Endothelial cell of umbilical vein (primary cell): ENCODE results near the gene TNFAIP8L1. TPM values are rescaled to one million over a fixed set of nuclear protein-coding genes. Genes with fewer than 3 reads are reported as not detected.

ENCODE experiments used
- BruUV-seq: library from RNA; stranded (reverse); fragments of 400-500 nt; replicated peaks from 2 replicates; lab custom pipeline; 2021; lab: Mats Ljungman, UMichigan
- CTCF ChIA-PET: fragments of 300-600, 350-600 bp; sonication (Branson Sonifier 250); formaldehyde crosslinking; loops from one replicate; lab custom pipeline; 2021; ENCODE audit warnings: antibody characterized with exemption, inconsistent platforms; lab: Charles Lee
- POLR2A ChIA-PET: fragments of 300-600, 350-600 bp; sonication (Branson Sonifier 250); formaldehyde crosslinking; loops from one replicate; lab custom pipeline; 2021; ENCODE audit warnings: antibody characterized with exemption, inconsistent platforms; lab: Charles Lee
- DNase-seq: peaks from one replicate; pipeline ENCODE4 v3.0.0-alpha.2; 2011; ENCODE audit warnings: low read depth, low spot score
- FAIRE-seq: peaks from 2 replicates; lab custom pipeline; 2011; peaks lifted over from hg19 to GRCh38; lab: Jason Lieb, UNC
- H2AFZ ChIP-seq: 2 replicates; pipeline ENCODE4 v1.6.0; 2012; ENCODE audit warnings: low read depth, low read length, control low read depth, inconsistent platforms
- H3K27ac ChIP-seq: 2 replicates; pipeline ENCODE4 v1.5.1; 2011; ENCODE audit warnings: low read depth, mild to moderate bottlenecking, control low read depth, low read length, moderate library complexity; ENCODE audit not compliant: insufficient read depth
- H3K27me3 ChIP-seq, 2 experiments: 2 replicates each; pipeline versions ENCODE4 v1.6.0 to v1.6.1; 2011; ENCODE audit warnings: low read length in 2 of 2, mixed read lengths in 1 of 2; ENCODE audit not compliant: control insufficient read depth in 2 of 2, insufficient read depth in 2 of 2
- H3K36me3 ChIP-seq, 2 experiments: 2 replicates in 1 of 2; 3 replicates in 1 of 2; pipeline ENCODE4 v1.5.1; 2011; ENCODE audit warnings: low read length in 2 of 2, mild to moderate bottlenecking in 1 of 2, moderate library complexity in 1 of 2; ENCODE audit not compliant: control insufficient read depth in 2 of 2, insufficient read depth in 2 of 2; ENCODE audit errors: extremely low read depth in 1 of 2
- H3K4me1 ChIP-seq: 3 replicates; pipeline ENCODE4 v1.5.1; 2011; ENCODE audit warnings: mild to moderate bottlenecking, low read length; ENCODE audit not compliant: control insufficient read depth, insufficient read depth; ENCODE audit errors: extremely low read depth
- H3K4me2 ChIP-seq: 2 replicates; pipeline ENCODE4 v1.6.1; 2011; ENCODE audit warnings: low read length, control low read depth, mixed read lengths; ENCODE audit not compliant: insufficient read depth
- H3K4me3 ChIP-seq, 3 experiments: fragments of 200-600 bp in 1 of 3; sonication (generic), shearing (Covaris generic) in 1 of 3; replicated peaks in 1 of 3; 2 replicates each; pipeline ENCODE4 v1.5.1; 2011 to 2016; ENCODE audit warnings: control low read depth in 3 of 3, low read length in 3 of 3, mild to moderate bottlenecking in 2 of 3, inconsistent platforms in 1 of 3, low read depth in 1 of 3, moderate library complexity in 1 of 3; ENCODE audit not compliant: insufficient read depth in 1 of 3
- H3K79me2 ChIP-seq: 2 replicates; pipeline ENCODE4 v1.6.0; 2012; ENCODE audit warnings: low read length, inconsistent platforms; ENCODE audit not compliant: control insufficient read depth, insufficient read depth
- H3K9ac ChIP-seq: replicated peaks from 2 replicates; pipeline ENCODE3; 2011; ENCODE audit warnings: low read length, control low read depth; ENCODE audit not compliant: insufficient read depth; ENCODE audit errors: extremely low read depth
- H3K9me1 ChIP-seq: replicated peaks from 3 replicates; pipeline ENCODE4 v1.6.0; 2011; ENCODE audit warnings: mild to moderate bottlenecking, low read length; ENCODE audit not compliant: control insufficient read depth, insufficient read depth; ENCODE audit errors: extremely low read depth
- H3K9me3 ChIP-seq: replicated peaks from 2 replicates; pipeline ENCODE4 v1.5.1; 2012; ENCODE audit warnings: low read length, inconsistent platforms; ENCODE audit not compliant: control insufficient read depth, insufficient read depth
- H4K20me1 ChIP-seq: replicated peaks from 2 replicates; pipeline ENCODE3; 2011; ENCODE audit warnings: mild to moderate bottlenecking, low read length; ENCODE audit not compliant: control insufficient read depth, insufficient read depth; ENCODE audit errors: extremely low read depth
- CTCF ChIP-seq, 2 donors: IDR thresholded peaks; 1 replicate in 1 of 2; 2 replicates in 1 of 2; pipeline ENCODE4 v1.5.1; 2011; ENCODE audit warnings: low read length in 2 of 2, mild to moderate bottlenecking in 2 of 2, moderate library complexity in 2 of 2, control low read depth in 1 of 2, inconsistent platforms in 1 of 2, low read depth in 1 of 2; ENCODE audit not compliant: insufficient read depth in 1 of 2; ENCODE audit errors: extremely low read depth in 1 of 2
- EZH2 ChIP-seq: IDR thresholded peaks from 2 replicates; pipeline ENCODE4 v1.6.1; 2012; ENCODE audit warnings: borderline replicate concordance, low read depth, mild to moderate bottlenecking, moderate library complexity, low read length, inconsistent platforms; ENCODE audit not compliant: severe bottlenecking
- FOS ChIP-seq: IDR thresholded peaks from 2 replicates; pipeline ENCODE4 v1.6.1; 2011; ENCODE audit warnings: mild to moderate bottlenecking, low read length, moderate library complexity, borderline replicate concordance; ENCODE audit not compliant: insufficient read depth
- GATA2 ChIP-seq: IDR thresholded peaks from 2 replicates; pipeline ENCODE4 v1.7.0; 2011; ENCODE audit warnings: low read depth, mild to moderate bottlenecking, moderate library complexity, mixed read lengths, low read length; ENCODE audit not compliant: insufficient read length, insufficient read depth
- JUN ChIP-seq: IDR thresholded peaks from 2 replicates; pipeline ENCODE4 v1.6.1; 2011; ENCODE audit warnings: borderline replicate concordance, low read depth; ENCODE audit not compliant: insufficient read length, insufficient read depth
- MAX ChIP-seq: IDR thresholded peaks from 2 replicates; pipeline ENCODE4 v1.6.1; 2011; ENCODE audit not compliant: insufficient read depth, insufficient read length
- MYC ChIP-seq: IDR thresholded peaks from one replicate; pipeline ENCODE4 v1.6.1; 2011; ENCODE audit warnings: mild to moderate bottlenecking, low read depth, low read length
- POLR2A ChIP-seq: IDR thresholded peaks from 2 replicates; pipeline ENCODE4 v1.6.1; 2012; ENCODE audit warnings: low read depth, mild to moderate bottlenecking, control low read depth, low read length
- POLR2AphosphoS5 ChIP-seq: IDR thresholded peaks from 2 replicates; pipeline ENCODE4 v1.6.1; 2012; ENCODE audit warnings: low read depth, mild to moderate bottlenecking, control low read depth, low read length, moderate library complexity; ENCODE audit not compliant: insufficient read depth
- dilution Hi-C: fragments of 300-500 bp; cut with MboI; formaldehyde crosslinking; loops from one replicate; pipeline ENCODE4 v1.15.0; 2019; ENCODE audit warnings: low sequenced_read_pairs; ENCODE audit not compliant: extremely low pct_ligation_motif_present
- intact Hi-C: fragments of 100-400 bp; cut with micrococcal nuclease; formaldehyde crosslinking; loops from one replicate; pipeline ENCODE4 v1.10.0; 2022
- polyA plus RNA-seq, 4 experiments: library from polyadenylated mRNA; depleted of rRNA in 3 of 4; stranded (reverse) in 3 of 4; unstranded in 1 of 4; fragments of >200 nt; gene quantifications; 2 replicates each; pipeline versions ENCODE4 v1.2.1 to v1.2.3, GENCODE V29; 2011 to 2012; ENCODE audit warnings: missing spikeins in 1 of 4
- total RNA-seq: library from RNA; stranded (reverse); gene quantifications from 2 replicates; pipeline ENCODE4 v1.2.3, GENCODE V29; 2021

The TNFAIP8L1 gene
- total and polyA plus RNA-seq, 2 donors (not counting 3 experiments of a cell fraction or from before 2014, with no cell fraction given) = 40.0 to 56.1 TPM

- H3K79me2 ChIP-seq = no peaks in the 10 kb centered on the region
- no peaks in the 10 kb centered on the region for H3K9me3 ChIP-seq
- no peak for TF ChIP-seq POLR2A
- TF ChIP-seq CTCF (IDR thresholded peaks at IDR 0.05; ENCODE audit: extremely low read depth in 1 of 2, insufficient read depth in 1 of 2, low read depth in 1 of 2, low read length in 2 of 2) = no peak
- TF ChIP-seq EZH2 = no peak
- TF ChIP-seq MYC = no peak
- no peak for TF ChIP-seq GATA2
- no peak for TF ChIP-seq MAX
- no peak for TF ChIP-seq POLR2AphosphoS5
- no peak for TF ChIP-seq JUN
- TF ChIP-seq FOS = no peak
- peaks cover 9% of the 10 kb centered on the region for H3K4me1 ChIP-seq
- H2AFZ ChIP-seq = no peak overlapping the region
- intact Hi-C loops = loop anchor here (5.0 kb wide), 1 partner anchor 510 kb away; no protein-coding TSS in a partner anchor
- H3K27ac ChIP-seq = no peak overlapping the region
- ChIA-PET CTCF (no interaction called here), POLR2A (no interaction called here)
- no peaks in the 10 kb centered on the region for H3K9me1 ChIP-seq
- H3K4me2 ChIP-seq = no peak overlapping the region
- no peak overlapping the region for H3K4me3 ChIP-seq
- no peaks in the 10 kb centered on the region for H3K27me3 ChIP-seq
- no peaks in the 10 kb centered on the region for H4K20me1 ChIP-seq
- peaks cover 21 to 66% of the 10 kb centered on the region in 2 experiments for H3K36me3 ChIP-seq
- DNase-seq (no peak), FAIRE-seq (no peak)
- BruUV-seq = no TSS peak
- no peak overlapping the region for H3K9ac ChIP-seq
- dilution Hi-C loops = no loop called here
Measured at GRCh38 chr19:4697304-4697703, 58.0 kb downstream of the TNFAIP8L1 start.
